Measurements from ENCODE around the gene RELB.

GRCh38 chr19:45035755-45036154 is 34.5 kb downstream of the RELB start:
- TF ChIP-seq EZH2 (IDR thresholded peaks at IDR 0.05) = no peak
- TF ChIP-seq POLR2AphosphoS5 (IDR thresholded peaks at IDR 0.05; ENCODE audit: borderline replicate concordance, low read depth, low read length) = no peak
